ENCODE data around the gene STXBP2. TPM values are rescaled to one million over a fixed set of nuclear protein-coding genes. Genes with fewer than 3 reads are reported as not detected.

Gene STXBP2
- total RNA-seq: 12.3 and 28.7 TPM in 2 replicates

DNA sequence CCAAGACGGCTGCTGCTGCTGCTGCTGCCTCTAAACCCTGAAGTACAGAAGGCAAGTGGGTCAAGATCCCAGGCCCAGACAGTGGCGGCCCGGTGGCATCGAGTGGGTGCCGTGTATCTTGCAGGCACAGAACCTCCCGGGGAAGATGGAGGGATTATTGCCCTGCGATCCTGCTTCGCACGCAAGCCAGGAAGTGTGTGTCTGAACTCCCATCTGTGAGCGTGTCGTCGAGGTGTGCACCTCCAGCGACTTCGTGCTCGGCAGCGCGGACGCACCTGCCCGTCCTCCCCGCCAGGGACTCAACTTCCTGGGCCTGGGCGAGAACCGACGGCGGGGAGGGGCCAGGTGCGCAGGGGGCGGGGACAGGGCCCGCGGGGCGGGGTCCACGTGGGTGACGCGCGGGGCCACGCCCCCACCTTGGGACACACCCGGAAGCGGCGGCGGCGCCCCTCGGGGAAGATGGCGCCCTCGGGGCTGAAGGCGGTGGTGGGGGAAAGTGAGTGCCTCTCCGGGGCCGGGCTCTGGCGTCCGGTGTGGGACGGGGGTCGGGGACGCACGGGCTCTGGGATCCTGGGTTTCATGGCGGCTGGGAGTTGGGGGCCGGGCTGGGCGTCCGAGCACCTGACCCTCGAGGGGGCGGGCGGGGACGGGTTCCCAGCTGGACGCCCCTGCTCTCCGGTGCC, at the start of gene STXBP2:
Gene STXBP2 (plus strand): TSS at position 420 of the 683 bp plus-strand sequence. CDS start 40 bp downstream, at position 460.

GRCh38 chr19:7595466-7596133, 41.3 kb upstream of the STXBP2 start, which contains the start of gene CAMSAP3:
Gene CAMSAP3, plus strand, starts transcription at chr19:7595863. Its CDS starts 140 bp downstream, at chr19:7596003.

GRCh38 chr19:7629347-7630054, 7.4 kb upstream of the STXBP2 start, which contains the start of the genes PET100 and XAB2:
Gene PET100, plus strand, starts transcription at chr19:7629793. Its CDS starts 41 bp downstream, at chr19:7629834.
Gene XAB2, minus strand, starts transcription at chr19:7629545. Its CDS starts 18 bp downstream, at chr19:7629527.

DNA sequence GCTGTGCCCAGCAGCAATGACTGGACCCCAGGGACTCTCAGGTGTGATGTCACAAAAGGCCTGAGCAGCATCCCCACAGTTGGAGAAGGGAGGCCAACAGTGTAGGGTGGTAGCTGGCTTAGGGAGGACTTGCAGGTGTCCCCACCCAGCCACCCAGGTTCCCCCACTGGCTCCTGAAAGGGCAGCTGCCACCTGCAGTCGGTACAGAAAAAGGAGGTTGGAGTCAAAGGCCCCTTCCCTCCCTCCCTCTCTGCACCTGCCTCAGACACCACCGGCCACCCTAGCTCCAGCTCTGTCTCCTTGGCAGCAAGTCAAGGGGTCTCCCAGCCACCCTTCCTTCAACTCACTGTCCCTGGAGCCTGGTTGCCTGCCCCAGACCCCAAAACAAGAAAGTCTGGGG, 3.2 kb upstream of the STXBP2 start, which contains the start of gene PCP2:
Gene PCP2 (minus strand): TSS at position 22 of the 400 bp plus-strand sequence. CDS start 262 bp downstream, outside the sequence.

DNA sequence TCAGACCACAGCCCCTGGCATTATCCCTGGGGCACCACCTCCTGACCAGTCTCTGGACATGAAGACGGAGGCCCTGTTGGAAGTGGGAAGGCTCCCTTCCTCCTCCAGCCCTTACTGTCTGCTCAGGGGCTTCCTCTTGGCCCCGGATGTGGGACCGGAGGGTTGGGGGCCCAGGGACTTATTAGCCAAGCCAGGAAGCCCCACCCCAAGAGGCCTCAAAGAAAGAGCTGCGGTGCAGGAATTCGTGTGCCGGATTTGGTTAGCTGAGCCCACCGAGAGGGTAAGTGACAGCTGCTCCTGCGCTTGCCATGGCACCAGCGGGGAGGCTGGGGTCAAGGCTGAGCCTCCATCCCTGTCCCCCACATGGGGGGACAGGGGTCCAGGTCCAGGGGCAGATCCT, 31.9 kb downstream of the STXBP2 start, which contains the start of gene RETN:
Gene RETN (plus strand): TSS at position 208 of the 400 bp plus-strand sequence. CDS start 278 bp downstream, outside the sequence.

DNA sequence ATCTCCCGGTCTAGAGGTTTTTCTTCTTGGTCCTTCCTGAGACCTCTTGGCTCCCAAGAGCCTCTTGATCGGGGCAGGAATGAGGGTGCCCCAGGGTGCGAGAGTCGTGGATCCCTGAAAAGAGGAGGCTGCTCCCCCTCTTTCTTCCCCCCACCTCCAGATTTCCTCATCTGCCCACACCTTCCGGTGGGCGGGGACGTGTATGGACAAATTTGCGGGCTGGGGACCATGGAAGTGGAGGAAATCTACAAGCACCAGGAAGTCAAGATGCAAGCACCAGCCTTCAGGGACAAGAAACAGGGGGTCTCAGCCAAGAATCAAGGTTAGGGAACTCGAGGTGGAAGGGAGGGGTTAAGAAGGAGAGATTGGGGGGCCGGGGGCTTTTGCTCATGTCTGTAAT, 39.9 kb downstream of the STXBP2 start, which contains the start of gene MCEMP1:
Gene MCEMP1 (plus strand): TSS at position 237 of the 400 bp plus-strand sequence. CDS start 31 bp downstream, at position 268.

DNA sequence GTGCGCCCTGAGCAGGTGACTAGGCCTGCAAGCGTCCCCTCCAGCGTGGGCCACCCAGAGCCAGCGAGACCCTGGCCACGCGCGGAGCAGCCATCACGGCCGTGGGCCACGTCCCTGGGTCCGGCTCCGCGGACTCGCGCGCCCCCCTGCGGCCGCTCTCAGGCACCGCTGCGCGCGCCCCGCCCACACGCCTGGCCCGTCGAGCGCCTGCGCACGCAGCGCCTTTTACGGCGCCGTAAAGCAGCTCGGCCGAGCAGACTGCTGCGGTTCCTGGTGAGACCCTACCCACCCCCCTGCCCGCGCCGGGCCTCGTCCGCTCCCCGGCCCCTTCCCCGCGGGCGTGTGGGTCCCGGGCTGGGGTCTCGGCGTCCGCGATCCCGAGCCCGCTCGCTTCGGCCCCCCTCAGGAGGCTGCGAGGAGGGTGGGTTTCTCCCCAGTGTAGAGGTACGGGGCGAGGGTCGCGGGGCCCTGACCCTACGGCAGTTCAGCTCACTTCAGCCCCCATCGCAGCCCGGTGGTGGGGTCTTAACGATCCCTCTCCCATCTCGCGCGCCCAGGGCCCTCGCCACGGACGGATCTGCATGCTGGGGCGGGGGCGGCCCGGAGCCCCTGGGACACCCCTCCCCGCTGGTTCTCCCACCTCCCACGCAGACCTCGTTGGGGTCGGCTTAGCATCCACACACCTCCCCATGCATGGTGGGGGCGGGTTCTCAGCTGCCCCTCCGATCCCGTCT, 43.9 kb downstream of the STXBP2 start, which contains the start of gene TRAPPC5:
Gene TRAPPC5 (plus strand): TSS at position 228 of the 734 bp plus-strand sequence. CDS start 1,421 bp downstream, outside the sequence.

Other genes starting within 250 kb of the STXBP2 start
- 4.2 and 5.2 TPM in 2 replicates for gene PEX11G, start 148.1 kb upstream of the STXBP2 start, total RNA-seq
- gene ZNF358, start 121.0 kb upstream of the STXBP2 start, total RNA-seq: 48.0 and 122 TPM in 2 replicates
- 3.5 and 10.4 TPM in 2 replicates for gene MCOLN1, start 114.5 kb upstream of the STXBP2 start, total RNA-seq
- 114 and 136 TPM in 2 replicates for gene PNPLA6, start 101.4 kb upstream of the STXBP2 start, total RNA-seq
- gene CAMSAP3, start 41.2 kb upstream of the STXBP2 start, total RNA-seq: 0.65 TPM in 1 of 2 replicates, not detected in the other
- 42.0 and 69.7 TPM in 2 replicates for gene XAB2, start 7.6 kb upstream of the STXBP2 start, total RNA-seq
- gene PET100, start 7.3 kb upstream of the STXBP2 start, total RNA-seq: 17.3 and 18.4 TPM in 2 replicates
- not detected in 2 replicates for gene PCP2, start 3.4 kb upstream of the STXBP2 start, total RNA-seq
- gene RETN, start 31.9 kb downstream of the STXBP2 start, total RNA-seq: not detected in 2 replicates
- gene MCEMP1, start 40.0 kb downstream of the STXBP2 start, total RNA-seq: not detected in 2 replicates
- gene TRAPPC5, start 43.7 kb downstream of the STXBP2 start, total RNA-seq: 112 and 152 TPM in 2 replicates
- gene FCER2, start 65.0 kb downstream of the STXBP2 start, total RNA-seq: not detected in 2 replicates
- gene CLEC4G, start 95.0 kb downstream of the STXBP2 start, total RNA-seq: not detected in 2 replicates
- not detected in 2 replicates for gene CD209, start 110.4 kb downstream of the STXBP2 start, total RNA-seq
- not detected in 2 replicates for gene CLEC4M, start 126.1 kb downstream of the STXBP2 start, total RNA-seq
- gene EVI5L, start 193.1 kb downstream of the STXBP2 start, total RNA-seq: 13.8 and 15.0 TPM in 2 replicates
- gene PRR36, start 237.3 kb downstream of the STXBP2 start, total RNA-seq: not detected in 2 replicates

All from epithelial cell of alveolus of lung (primary cell).